IMR-90 (cell line): ENCODE results near the gene NTN4. TPM values are rescaled to one million over a fixed set of nuclear protein-coding genes. Genes with fewer than 3 reads are reported as not detected.

Experiments
- ATAC-seq: fragments of 200-7000 bp; cut with Tn5 transposase; 2 replicates; pipeline ENCODE4 v1.9.1; 2020; ENCODE audit warnings: low read depth, mild to moderate bottlenecking, moderate library complexity
- BruUV-seq: library from RNA; stranded (reverse); fragments of 400-500 nt; replicated peaks from 2 replicates; lab custom pipeline; 2021; lab: Mats Ljungman, UMichigan
- CTCF ChIA-PET: fragments of 300-600 bp; formaldehyde crosslinking; extraction: SDS; loops from one replicate; lab custom pipeline; 2021; ENCODE audit warnings: antibody characterized with exemption; lab: Yijun Ruan, JAX
- POLR2A ChIA-PET: fragments of 300-600 bp; sonication (Branson Sonifier 250); formaldehyde crosslinking; loops from one replicate; lab custom pipeline; 2022; ENCODE audit warnings: antibody characterized with exemption; ENCODE audit not compliant: unreplicated experiment; lab: Charles Lee
- DNase-seq: peaks from one replicate; pipeline ENCODE4 v3.0.0; 2013
- H2AFZ ChIP-seq: replicated peaks from 2 replicates; pipeline ENCODE3; 2013; ENCODE audit warnings: low read length, mild to moderate bottlenecking; ENCODE audit not compliant: poor library complexity
- H2AK5ac ChIP-seq: 2 replicates; pipeline ENCODE4 v1.6.1; 2013; ENCODE audit warnings: low read depth, low read length, inconsistent platforms
- H2AK9ac ChIP-seq: replicated peaks from 2 replicates; pipeline ENCODE3; 2013; ENCODE audit warnings: mild to moderate bottlenecking, low read depth, low read length, moderate library complexity; ENCODE audit not compliant: poor library complexity
- H2BK120ac ChIP-seq: 2 replicates; pipeline ENCODE4 v1.6.1; 2013; ENCODE audit warnings: low read depth, low read length, inconsistent platforms
- H2BK15ac ChIP-seq: 3 replicates; pipeline ENCODE4 v1.6.1; 2013; ENCODE audit warnings: low read depth, low read length, inconsistent platforms
- H2BK20ac ChIP-seq: 2 replicates; pipeline ENCODE4 v1.6.1; 2013; ENCODE audit warnings: low read depth, mild to moderate bottlenecking, inconsistent platforms, low read length, moderate library complexity
- H2BK5ac ChIP-seq: 2 replicates; pipeline ENCODE4 v1.6.1; 2013; ENCODE audit warnings: mild to moderate bottlenecking, low read depth, low read length, inconsistent platforms; ENCODE audit not compliant: poor library complexity, severe bottlenecking
- H3K14ac ChIP-seq: replicated peaks from 2 replicates; pipeline ENCODE4 v1.6.1; 2013; ENCODE audit warnings: low read depth, low read length, inconsistent platforms
- H3K18ac ChIP-seq: 2 replicates; pipeline ENCODE4 v1.6.1; 2013; ENCODE audit warnings: low read depth, low read length, control low read depth
- H3K23ac ChIP-seq: 2 replicates; pipeline ENCODE4 v1.6.1; 2013; ENCODE audit warnings: low read depth, low read length, inconsistent platforms
- H3K27ac ChIP-seq: 2 replicates; pipeline ENCODE4 v1.5.1; 2013; ENCODE audit warnings: mild to moderate bottlenecking, control low read depth, low read length; ENCODE audit not compliant: insufficient read depth
- H3K27me3 ChIP-seq: 2 replicates; pipeline ENCODE4 v1.6.1; 2013; ENCODE audit warnings: low read length; ENCODE audit not compliant: control insufficient read depth, insufficient read depth
- H3K36me3 ChIP-seq: 2 replicates; pipeline ENCODE4 v1.6.1; 2013; ENCODE audit warnings: low read length, mixed read lengths; ENCODE audit not compliant: control insufficient read depth, insufficient read depth
- H3K4ac ChIP-seq: 2 replicates; pipeline ENCODE4 v1.6.1; 2013; ENCODE audit warnings: low read depth, low read length, inconsistent platforms
- H3K4me1 ChIP-seq: 2 replicates; pipeline ENCODE4 v1.6.1; 2013; ENCODE audit warnings: low read length, mixed read lengths; ENCODE audit not compliant: control insufficient read depth, insufficient read depth
- H3K4me2 ChIP-seq: 2 replicates; pipeline ENCODE4 v1.6.1; 2013; ENCODE audit warnings: low read depth, mild to moderate bottlenecking, control low read depth, low read length, moderate library complexity
- H3K4me3 ChIP-seq: 2 replicates; pipeline ENCODE4 v1.5.1; 2013; ENCODE audit warnings: low read depth, mild to moderate bottlenecking, control low read depth, low read length, moderate library complexity; ENCODE audit not compliant: insufficient read depth
- H3K56ac ChIP-seq: 2 replicates; pipeline ENCODE4 v1.6.1; 2013; ENCODE audit warnings: low read length, inconsistent platforms; ENCODE audit not compliant: insufficient read depth; ENCODE audit errors: extremely low read depth
- H3K79me1 ChIP-seq, 2 experiments: 2 replicates each; pipeline ENCODE4 v1.6.1; 2013; ENCODE audit warnings: low read length in 2 of 2, inconsistent platforms in 1 of 2, low read depth in 1 of 2
- H3K9ac ChIP-seq: 2 replicates; pipeline ENCODE4 v1.6.1; 2013; ENCODE audit warnings: low read depth, low read length, control low read depth
- H3K9me1 ChIP-seq: 2 replicates; pipeline ENCODE4 v1.6.1; 2013; ENCODE audit warnings: low read length, inconsistent platforms; ENCODE audit not compliant: insufficient read depth
- H3K9me3 ChIP-seq: 2 replicates; pipeline ENCODE4 v1.6.1; 2013; ENCODE audit warnings: low read length; ENCODE audit not compliant: control insufficient read depth, insufficient read depth
- H4K20me1 ChIP-seq: 2 replicates; pipeline ENCODE4 v1.6.1; 2013; ENCODE audit warnings: low read length, inconsistent platforms; ENCODE audit not compliant: insufficient read depth
- H4K5ac ChIP-seq: 2 replicates; pipeline ENCODE4 v1.6.1; 2013; ENCODE audit warnings: mild to moderate bottlenecking, low read depth, low read length, control low read depth
- H4K8ac ChIP-seq, 2 experiments: 2 replicates each; pipeline ENCODE4 v1.6.1; 2013; ENCODE audit warnings: low read depth in 2 of 2, low read length in 2 of 2, control low read depth in 1 of 2, inconsistent platforms in 1 of 2
- H4K91ac ChIP-seq: 2 replicates; pipeline ENCODE4 v1.6.1; 2013; ENCODE audit warnings: low read depth, low read length, inconsistent platforms; ENCODE audit not compliant: insufficient read depth
- CEBPB ChIP-seq: IDR thresholded peaks from 2 replicates; pipeline ENCODE4 v1.6.1; 2012; ENCODE audit warnings: low read depth, low read length, improper control_type of control experiment
- CTCF ChIP-seq: conservative IDR thresholded peaks from 2 replicates; pipeline ENCODE4 v1.5.1; 2012; ENCODE audit warnings: mild to moderate bottlenecking, low read depth, low read length, improper control_type of control experiment
- MAZ ChIP-seq: IDR thresholded peaks from 2 replicates; pipeline ENCODE4 v1.6.1; 2012; ENCODE audit warnings: low read depth, mild to moderate bottlenecking, low read length, improper control_type of control experiment, moderate library complexity, borderline replicate concordance
- MXI1 ChIP-seq: IDR thresholded peaks from 2 replicates; pipeline ENCODE4 v1.6.1; 2012; ENCODE audit warnings: low read depth, mild to moderate bottlenecking, low read length, moderate library complexity, borderline replicate concordance
- RCOR1 ChIP-seq: IDR thresholded peaks from 2 replicates; pipeline ENCODE4 v1.6.1; 2012; ENCODE audit warnings: mild to moderate bottlenecking, low read length, improper control_type of control experiment; ENCODE audit not compliant: insufficient replicate concordance
- RFX5 ChIP-seq: IDR thresholded peaks from 2 replicates; pipeline ENCODE4 v1.8.0; 2012; ENCODE audit warnings: low read depth, mild to moderate bottlenecking, low read length, moderate library complexity
- WGBS, 2 experiments: methylation state at CpG; one replicate each; pipeline versions ENCODE4 v1.1.5 to v1.1.7; 2013; ENCODE audit warnings: missing lambda C conversion rate in 2 of 2; ENCODE audit not compliant: insufficient read length in 1 of 2; ENCODE audit errors: extremely low coverage in 2 of 2; 5-methylcytosine and 5-hydroxymethylcytosine counted together
- dilution Hi-C: fragments of 300-500 bp; cut with HindIII; formaldehyde crosslinking; loops from one replicate; pipeline ENCODE4 v1.14.3; 2018; ENCODE audit warnings: low sequenced_read_pairs; ENCODE audit not compliant: unreplicated experiment
- in situ Hi-C: fragments of 300-500 bp; cut with MboI; formaldehyde crosslinking; loops from 3 replicates; pipeline ENCODE4 v1.14.3; 2019; ENCODE audit warnings: low sequenced_read_pairs, inconsistent platforms, mixed read lengths
- intact Hi-C: fragments of 100-400 bp; cut with micrococcal nuclease; formaldehyde crosslinking; loops from 2 replicates; pipeline ENCODE4 v1.10.0; 2022
- polyA plus RNA-seq, 3 experiments: library from polyadenylated mRNA; depleted of rRNA; stranded (reverse); fragments of >200 nt; gene quantifications; 2 replicates each; pipeline ENCODE4 v1.2.3, GENCODE V29; 2012; ENCODE audit warnings: low replicate concordance in 1 of 3
- total RNA-seq: library from RNA; depleted of rRNA; stranded (reverse); fragments of >200 nt; gene quantifications from 2 replicates; pipeline ENCODE4 v1.2.3, GENCODE V29; 2012

The NTN4 gene
- total and polyA plus RNA-seq, 2 of the 4 experiments (the other 2 are of a cell fraction): 54.6 to 56.6 TPM

GRCh38 chr12:95611676-95612309 lies 178.8 kb downstream of the NTN4 start:
- no TSS peak for BruUV-seq
- Histone ChIP-seq H3K27me3 (no peaks in the 10 kb centered on the region), H2BK120ac (peak overlapping the region; percentile 86; the same call in 1 of the 2 replicates), H3K14ac (peak overlapping the region; percentile 74; the same call in 1 of the 2 replicates), H3K27ac (no peak overlapping the region), H3K9me1 (peaks cover 2% of the 10 kb centered on the region), H3K9me3 (no peaks in the 10 kb centered on the region), H3K4ac (peak overlapping the region; percentile 68), H3K4me3 (no peak overlapping the region), H4K8ac (peak overlapping the region in 1 of 2 experiments; percentile 83; a peak in 2 of 4 replicates), H3K9ac (no peak overlapping the region), H2AFZ (no peak overlapping the region), H4K5ac (peak overlapping the region; percentile 72; the same call in 1 of the 2 replicates), H2BK20ac (peak overlapping the region; percentile 83), H3K4me2 (no peak overlapping the region), H4K20me1 (no peaks in the 10 kb centered on the region), H3K36me3 (no peaks in the 10 kb centered on the region), H3K56ac (no peak overlapping the region), H4K91ac (peak overlapping the region; percentile 66; the same call in 1 of the 2 replicates), H2BK15ac (peak overlapping the region; percentile 76; the same call in 1 of the 3 replicates), H2AK5ac (peak overlapping the region; percentile 86; the same call in 1 of the 2 replicates), H3K4me1 (peaks cover 5% of the 10 kb centered on the region; the same call in 1 of the 2 replicates), H2AK9ac (no peak overlapping the region), H3K18ac (peak overlapping the region; percentile 94; the same call in 1 of the 2 replicates), H3K23ac (no peak overlapping the region; the same call in 1 of the 2 replicates), H3K79me1 (no peaks in the 10 kb centered on the region), H2BK5ac (peak overlapping the region; percentile 77)
- dilution Hi-C loops (no loop called here), intact Hi-C loops (no loop called here), in situ Hi-C loops (loop anchor here (25.0 kb wide), 1 partner anchor 601 kb away; no protein-coding TSS in a partner anchor)
- TF ChIP-seq CEBPB: peak; percentile 20; the same call in 1 of the 2 replicates
- no peak for TF ChIP-seq MXI1
- no peak for TF ChIP-seq CTCF
- TF ChIP-seq RCOR1: no peak
- no peak for TF ChIP-seq RFX5
- no peak for TF ChIP-seq MAZ
- ATAC-seq (no peak), DNase-seq (peak; percentile 74)
- 100% methylated on average over 1 of the region's 2 CpGs; no CpG with 5 or more reads in 1 of the 2 experiments for WGBS, 2 experiments
- POLR2A ChIA-PET: no interaction called here
- CTCF ChIA-PET: no interaction called here
